RPMI7951 (cell line): ENCODE data around the gene ZCCHC18. TPM values are rescaled to one million over a fixed set of nuclear protein-coding genes. Genes with fewer than 3 reads are reported as not detected.

Experiments used
- DNase-seq: peaks from one replicate; pipeline ENCODE4 v3.0.0-alpha.2; 2012; ENCODE audit warnings: low read depth
- total RNA-seq: library from RNA; depleted of rRNA; stranded (reverse); fragments of >200 nt; shearing (Covaris generic); gene quantifications from 2 replicates; pipeline ENCODE4 v1.2.3, GENCODE V29; 2014; rRNA removed

ZCCHC18 gene
- total RNA-seq, 1 experiment from 2014 or later = not detected

- no peak for DNase-seq
Measured at GRCh38 chrX:104130808-104131207, 18.5 kb downstream of the ZCCHC18 start.

- DNase-seq = no peak
Measured at GRCh38 chrX:104134583-104135261, 22.4 kb downstream of the ZCCHC18 start.

- no peak for DNase-seq
Measured at GRCh38 chrX:104135677-104136076, 23.4 kb downstream of the ZCCHC18 start.

- DNase-seq = peak; percentile 66
Measured at GRCh38 chrX:104136241-104137019, 24.1 kb downstream of the ZCCHC18 start.

- peak; percentile 23 for DNase-seq
Measured at GRCh38 chrX:104137496-104137895, 25.2 kb downstream of the ZCCHC18 start.

GRCh38 chrX:104141087-104141760 lies 28.9 kb downstream of the ZCCHC18 start:
- DNase-seq = no peak

- DNase-seq = no peak
Measured at GRCh38 chrX:104151037-104151436, 38.7 kb downstream of the ZCCHC18 start.

- peak; percentile 73 for DNase-seq
Measured at GRCh38 chrX:104156630-104157529, 44.6 kb downstream of the ZCCHC18 start, which contains the start of gene SLC25A53. SLC25A53 (minus strand) TSS chrX:104157009; CDS start chrX:104105257, 51,752 bp downstream.

Other genes starting within 250 kb of the ZCCHC18 start
- gene TMSB15B, start 149.9 kb upstream of the ZCCHC18 start, total RNA-seq = 7.8 and 19.9 TPM in 2 replicates
- not detected in 2 replicates for gene H2BW1, start 98.8 kb upstream of the ZCCHC18 start, total RNA-seq
- not detected in 2 replicates for gene H2BW2, start 72.6 kb upstream of the ZCCHC18 start, total RNA-seq
- 3.0 and 7.3 TPM in 2 replicates for gene TMSB15C, start 36.3 kb upstream of the ZCCHC18 start, total RNA-seq
- 6.4 and 7.4 TPM in 2 replicates for gene SLC25A53, start 44.5 kb downstream of the ZCCHC18 start, total RNA-seq
- 11.9 and 14.7 TPM in 2 replicates for gene FAM199X, start 53.9 kb downstream of the ZCCHC18 start, total RNA-seq
- not detected in 2 replicates for gene ESX1, start 142.4 kb downstream of the ZCCHC18 start, total RNA-seq